Left ventricle myocardium superior (tissue), 1 donor: ENCODE measurements around the gene LPAR1. TPM values are rescaled to one million over a fixed set of nuclear protein-coding genes. Genes with fewer than 3 reads are reported as not detected.

Source experiments
- ATAC-seq: fragments of 200-7000 bp; cut with Tn5 transposase; one replicate; pipeline ENCODE4 v1.9.1; 2020; ENCODE audit warnings: mild to moderate bottlenecking, moderate library complexity
- DNase-seq: peaks from one replicate; pipeline ENCODE4 v3.0.0-alpha.2; 2020
- intact Hi-C: fragments of 100-400 bp; cut with micrococcal nuclease; formaldehyde crosslinking; loops from one replicate; pipeline ENCODE4 v1.11.0; 2022
- total RNA-seq: library from RNA; stranded (reverse); fragmentation: NEBNext Ultra II Directional; extraction: Animal tissue kit (Norgen Biotek cat#: 25700); gene quantifications from one replicate; pipeline ENCODE4 v1.2.1, GENCODE V29; 2021
- donor health status: DM: no; HTN: yes; CAD: no; lungs with severe emphysema.

LPAR1 gene
- total RNA-seq, 1 donor from 2014 or later, result 9.3 TPM

DNA sequence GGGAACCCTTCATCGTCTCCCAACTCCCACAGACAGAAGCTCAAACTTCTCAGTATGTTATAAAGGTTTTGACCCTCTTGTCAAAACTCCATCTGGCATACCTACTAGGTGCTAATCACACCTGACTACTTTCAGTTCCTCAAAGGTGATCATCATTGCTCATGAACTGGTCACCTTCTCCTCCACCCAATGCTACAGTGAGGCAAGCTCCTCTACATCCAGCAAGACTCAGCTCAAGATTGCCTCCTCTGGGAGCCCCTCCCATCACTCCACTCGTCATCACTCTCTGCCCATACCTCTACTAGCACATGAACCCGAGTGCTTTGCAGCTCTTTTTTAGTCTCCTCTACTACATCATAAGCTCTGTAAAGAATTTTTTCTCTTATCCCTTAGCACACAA is 102.4 kb downstream of the LPAR1 start:
- no peak for DNase-seq
- no peak for ATAC-seq
- intact Hi-C loops, result no loop called here

GRCh38 chr9:110933350-110934001 is 104.8 kb downstream of the LPAR1 start:
- intact Hi-C loops, result no loop called here
- no peak for ATAC-seq
- DNase-seq, result no peak

DNA sequence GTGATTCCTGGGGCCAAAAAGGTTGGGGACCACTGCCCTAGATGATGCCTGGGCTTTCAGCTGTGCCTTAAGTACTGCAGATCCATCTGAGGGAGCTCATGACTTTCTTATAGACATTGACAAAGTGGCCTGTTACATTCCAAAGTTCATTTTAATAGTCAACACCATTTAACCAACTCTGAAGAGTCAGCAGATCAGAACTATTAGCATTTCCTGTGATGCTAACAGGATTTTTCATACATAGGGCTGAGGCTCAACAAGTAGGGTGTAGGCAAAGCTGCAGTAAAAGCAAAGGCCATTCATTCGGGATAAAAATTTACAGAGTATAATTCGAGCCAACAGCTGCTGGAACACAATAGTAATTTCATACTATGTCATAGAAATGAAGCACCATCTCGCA is 105.4 kb downstream of the LPAR1 start:
- ATAC-seq, result no peak
- no peak for DNase-seq
- intact Hi-C loops, result no loop called here

- DNase-seq (no peak), ATAC-seq (no peak)
- intact Hi-C loops, result no loop called here
These were observed 109.7 kb downstream of the LPAR1 start for GRCh38 chr9:110928599-110928998.

DNA sequence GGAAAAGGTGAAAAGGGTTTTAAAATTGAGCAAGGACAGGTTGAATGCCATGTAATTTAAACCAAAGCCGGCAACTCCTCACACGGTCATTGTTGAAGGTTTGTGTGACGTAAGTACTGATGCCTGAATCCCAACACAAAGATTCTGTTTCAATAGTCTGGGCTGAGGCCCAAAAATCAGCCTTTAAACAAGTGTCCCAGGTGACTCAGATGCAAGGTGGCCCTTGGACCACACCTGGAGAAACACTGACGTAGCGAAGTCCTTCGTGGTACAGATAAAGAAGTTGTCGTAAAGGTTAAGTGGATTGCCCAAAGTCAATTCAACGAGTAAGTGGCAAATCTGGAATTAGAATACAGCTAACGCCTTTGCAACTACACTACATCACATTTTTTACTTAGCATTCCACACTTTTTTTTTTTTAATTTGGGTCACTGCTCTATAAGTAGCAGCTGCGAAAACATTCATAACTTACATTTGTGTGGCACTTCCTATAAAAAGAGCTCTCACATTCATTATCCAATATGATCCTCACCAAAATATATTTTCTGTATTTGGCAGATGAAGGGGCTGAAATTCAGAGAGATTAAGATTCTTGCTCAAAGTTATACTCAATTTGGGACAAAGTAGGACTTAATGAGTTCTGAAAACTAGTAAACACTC is 111.3 kb downstream of the LPAR1 start:
- no peak for DNase-seq
- ATAC-seq, result no peak
- intact Hi-C loops, result no loop called here

DNA sequence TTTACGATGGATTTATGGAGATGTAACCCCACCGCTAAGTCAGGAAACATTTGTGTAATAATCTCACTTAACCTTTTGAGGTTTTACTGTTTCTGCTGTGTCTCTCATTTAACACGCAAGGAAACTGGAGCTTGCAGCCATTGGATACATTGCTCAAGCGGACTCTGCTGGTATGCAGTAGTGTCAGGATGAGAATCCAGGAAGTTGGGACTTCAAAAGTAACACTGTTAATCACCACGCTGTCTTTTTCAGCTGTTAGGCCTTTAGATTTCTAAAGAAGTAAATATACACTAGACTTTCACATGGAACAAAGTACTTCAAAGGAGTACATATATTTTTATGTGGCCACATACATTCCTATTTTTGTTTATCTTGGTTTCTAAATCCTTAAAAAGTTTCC is 114.7 kb downstream of the LPAR1 start:
- no peak for DNase-seq
- intact Hi-C loops, result no loop called here

DNA sequence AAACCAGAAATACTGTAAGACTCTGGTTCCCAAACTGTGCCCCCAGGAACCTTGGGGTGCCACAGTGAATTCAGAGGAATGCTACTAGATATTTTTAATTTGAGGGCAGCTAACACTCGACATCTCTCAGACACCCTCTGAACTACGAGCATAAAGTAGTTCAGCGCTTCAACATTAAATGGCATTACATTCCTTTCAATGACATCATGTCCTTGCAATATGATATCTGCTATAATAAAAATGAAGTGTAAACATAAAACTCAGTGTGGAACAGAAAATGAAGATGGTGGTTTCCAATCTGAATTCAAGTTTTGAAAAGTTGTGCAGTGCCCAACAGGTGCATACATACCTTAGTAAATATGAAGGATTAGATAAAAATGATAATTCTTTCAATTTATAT is 116.1 kb downstream of the LPAR1 start:
- intact Hi-C loops, result no loop called here
- DNase-seq (no peak), ATAC-seq (no peak)

More for the DNA sequence above, 114.7 kb downstream of the LPAR1 start:
- no peak for ATAC-seq

GRCh38 chr9:110921705-110922104 is 116.6 kb downstream of the LPAR1 start:
- no peak for DNase-seq
- ATAC-seq, result no peak
- intact Hi-C loops, result no loop called here

GRCh38 chr9:110919609-110920008 is 118.7 kb downstream of the LPAR1 start:
- DNase-seq (no peak), ATAC-seq (peak; percentile 86)
- intact Hi-C loops, result no loop called here

GRCh38 chr9:110919050-110919435 is 119.2 kb downstream of the LPAR1 start:
- ATAC-seq (no peak), DNase-seq (no peak)
- intact Hi-C loops, result no loop called here

GRCh38 chr9:110918316-110919049 is 119.8 kb downstream of the LPAR1 start:
- DNase-seq (no peak), ATAC-seq (no peak)
- intact Hi-C loops, result no loop called here

DNA sequence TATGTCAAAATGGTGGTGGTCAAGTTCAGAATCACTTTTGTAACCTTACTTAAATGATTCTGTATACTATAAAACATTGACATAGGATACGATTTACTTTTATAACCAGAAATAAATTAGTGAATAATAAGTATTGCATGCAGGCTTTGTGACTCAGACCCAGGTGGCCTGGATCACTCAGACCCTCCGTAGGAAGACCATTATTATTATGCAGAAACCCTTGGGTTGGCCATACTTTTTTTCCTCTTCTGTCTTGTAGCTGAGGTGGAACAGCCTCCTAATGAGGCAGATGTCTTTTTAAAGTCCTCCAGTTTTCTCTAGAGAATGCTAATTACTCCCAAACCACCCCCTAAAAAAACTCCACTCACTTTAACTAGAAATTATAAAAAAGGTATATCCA is 121.9 kb downstream of the LPAR1 start:
- intact Hi-C loops, result no loop called here
- DNase-seq (no peak), ATAC-seq (no peak)

GRCh38 chr9:110912419-110913291 is 125.6 kb downstream of the LPAR1 start:
- intact Hi-C loops, result no loop called here
- DNase-seq (no peak), ATAC-seq (peak; percentile 90)

DNA sequence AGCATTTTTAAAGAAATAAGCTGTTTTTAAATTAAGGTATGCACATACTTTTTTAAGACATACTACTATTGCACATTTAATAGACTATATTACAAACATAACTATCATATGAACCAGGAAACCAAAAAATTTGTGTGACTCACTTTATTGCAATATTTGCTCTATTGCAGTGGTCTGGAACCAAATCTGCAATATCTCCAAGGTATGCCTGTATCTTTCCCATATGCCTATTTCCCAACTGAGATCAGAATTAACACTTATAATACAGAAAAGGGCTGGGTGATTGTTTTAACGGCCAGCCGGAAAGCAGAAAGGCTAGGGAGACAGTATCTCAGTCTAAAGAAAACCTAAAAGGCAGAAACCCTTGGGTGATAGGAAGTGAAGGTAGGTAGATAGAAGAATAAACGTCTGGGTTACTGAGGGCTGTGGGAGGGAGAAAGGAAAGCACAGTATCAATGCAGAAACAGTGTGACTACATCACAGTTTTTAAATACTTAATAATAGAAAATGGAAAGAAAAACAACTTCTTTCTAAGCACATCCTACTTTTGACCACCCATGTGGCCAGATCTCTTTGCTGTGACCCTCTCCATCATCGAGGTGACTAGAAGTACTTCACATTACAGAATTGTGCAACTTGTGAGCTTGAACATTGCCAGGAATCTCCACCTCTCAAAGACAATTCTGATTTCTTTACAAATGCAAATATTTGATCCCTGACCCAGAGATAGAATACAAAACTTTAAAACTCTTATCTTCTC is 126.4 kb downstream of the LPAR1 start:
- peak; percentile 75 for ATAC-seq
- intact Hi-C loops, result no loop called here
- no peak for DNase-seq

GRCh38 chr9:110908894-110909293 is 129.4 kb downstream of the LPAR1 start:
- ATAC-seq (no peak), DNase-seq (no peak)
- intact Hi-C loops, result no loop called here

GRCh38 chr9:110900917-110901316 is 137.4 kb downstream of the LPAR1 start:
- DNase-seq (no peak), ATAC-seq (no peak)
- intact Hi-C loops, result no loop called here

- ATAC-seq, result no peak
- DNase-seq, result no peak
- intact Hi-C loops, result no loop called here
These were observed 137.8 kb downstream of the LPAR1 start for GRCh38 chr9:110900456-110900855.

DNA sequence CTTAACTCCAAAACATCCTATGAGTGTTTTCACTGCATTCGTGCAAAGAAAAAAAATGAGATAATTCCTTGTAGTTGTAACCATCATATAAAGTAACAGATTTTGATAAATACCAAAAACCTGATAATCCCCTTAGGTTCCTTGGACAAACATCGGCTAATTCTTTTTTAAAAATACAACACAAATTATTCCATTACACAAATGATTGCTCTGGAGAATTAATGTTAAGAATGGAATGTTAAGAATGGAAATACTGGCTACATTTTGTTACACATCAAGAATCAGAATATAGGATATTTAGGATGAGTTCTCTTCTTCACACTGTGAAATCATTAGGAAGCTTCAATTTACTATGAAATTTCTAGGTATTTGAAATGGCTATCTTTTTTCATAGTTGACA is 139.4 kb downstream of the LPAR1 start:
- intact Hi-C loops, result no loop called here

GRCh38 chr9:110898358-110898757 is 139.9 kb downstream of the LPAR1 start:
- ATAC-seq (no peak), DNase-seq (no peak)
- intact Hi-C loops, result no loop called here

More for the DNA sequence above, 139.4 kb downstream of the LPAR1 start:
- DNase-seq, result no peak
- no peak for ATAC-seq
